ENCODE measurements around the gene PPP4R4. TPM values are rescaled to one million over a fixed set of nuclear protein-coding genes. Genes with fewer than 3 reads are reported as not detected.

The PPP4R4 gene
- total RNA-seq, 1 experiment from 2014 or later, result 1.1 TPM

- CTCF ChIA-PET, result no interaction called here
- no TSS peak for BruUV-seq (replicated peaks)
- no peak overlapping the region for H3K4me3 ChIP-seq (ENCODE audit: low read depth in 2 of 2, low read length in 2 of 2)
- in situ Hi-C loops (cut with HindIII; ENCODE audit: low pct_unique_long_range_greater_than_20kb, low sequenced_read_pairs) (no loop called here), intact Hi-C loops (cut with micrococcal nuclease; ENCODE audit: unreplicated experiment) (no loop called here)
- H3K27me3 ChIP-seq (ENCODE audit: control insufficient read depth, insufficient read depth, low read length), result no peaks in the 10 kb centered on the region; the same call in 1 of the 2 replicates
- ATAC-seq, result no peak
- no peaks in the 10 kb centered on the region for H3K36me3 ChIP-seq (ENCODE audit: control insufficient read depth, insufficient read depth, low read length)
- no peaks in the 10 kb centered on the region for H3K9me3 ChIP-seq (ENCODE audit: control insufficient read depth, insufficient read depth, low read depth, low read length)
- H3K27ac ChIP-seq (ENCODE audit: low read length), result no peak overlapping the region
- TF ChIP-seq CTCF (IDR thresholded peaks at IDR 0.05) (no peak), TCF7L2 (IDR thresholded peaks at IDR 0.05; ENCODE audit: low read depth, low read length) (no peak), POLR2AphosphoS5 (IDR thresholded peaks at IDR 0.05; ENCODE audit: low read depth, low read length) (no peak), REST (IDR thresholded peaks at IDR 0.05; ENCODE audit: insufficient read depth in 1 of 2, low read depth in 2 of 2, low read length in 1 of 2) (no peak), SIN3A (IDR thresholded peaks at IDR 0.05; ENCODE audit: borderline replicate concordance, insufficient read depth, low read depth, low read length) (no peak)
- no peak for DNase-seq (ENCODE audit: low read depth, low spot score)
- no peaks in the 10 kb centered on the region for H3K4me1 ChIP-seq (ENCODE audit: control insufficient read depth, insufficient read depth, low read length)
- POLR2A ChIA-PET, result no interaction called here
These were observed 9.3 kb upstream of the PPP4R4 start for GRCh38 chr14:94164685-94165431.

GRCh38 chr14:94165744-94166143 lies 8.4 kb upstream of the PPP4R4 start:
- no peak for ATAC-seq
- Histone ChIP-seq H3K9me3 (ENCODE audit: control insufficient read depth, insufficient read depth, low read depth, low read length) (no peaks in the 10 kb centered on the region), H3K36me3 (ENCODE audit: control insufficient read depth, insufficient read depth, low read length) (no peaks in the 10 kb centered on the region), H3K27ac (ENCODE audit: low read length) (no peak overlapping the region), H3K4me3 (ENCODE audit: low read depth in 2 of 2, low read length in 2 of 2) (no peak overlapping the region), H3K4me1 (ENCODE audit: control insufficient read depth, insufficient read depth, low read length) (no peaks in the 10 kb centered on the region), H3K27me3 (ENCODE audit: control insufficient read depth, insufficient read depth, low read length) (no peaks in the 10 kb centered on the region; the same call in 1 of the 2 replicates)
- DNase-seq (ENCODE audit: low read depth, low spot score), result no peak
- TF ChIP-seq SIN3A (IDR thresholded peaks at IDR 0.05; ENCODE audit: borderline replicate concordance, insufficient read depth, low read depth, low read length), result no peak
- TF ChIP-seq TCF7L2 (IDR thresholded peaks at IDR 0.05; ENCODE audit: low read depth, low read length), result no peak
- no peak for TF ChIP-seq REST (IDR thresholded peaks at IDR 0.05; ENCODE audit: insufficient read depth in 1 of 2, low read depth in 2 of 2, low read length in 1 of 2)
- TF ChIP-seq POLR2AphosphoS5 (IDR thresholded peaks at IDR 0.05; ENCODE audit: low read depth, low read length), result no peak
- TF ChIP-seq CTCF (IDR thresholded peaks at IDR 0.05), result no peak
- in situ Hi-C loops (cut with HindIII; ENCODE audit: low pct_unique_long_range_greater_than_20kb, low sequenced_read_pairs), result no loop called here
- intact Hi-C loops (cut with micrococcal nuclease; ENCODE audit: unreplicated experiment), result no loop called here
- ChIA-PET CTCF (no interaction called here), POLR2A (no interaction called here)
- no TSS peak for BruUV-seq (replicated peaks)
